CD4-positive, alpha-beta T cell treated with Interferon gamma for 1 hour (primary cell): ENCODE data around the gene CDH10.

ENCODE experiments used
- DNase-seq: peaks from one replicate; pipeline ENCODE4 v3.0.0-alpha.2; 2020

The CDH10 gene

DNA sequence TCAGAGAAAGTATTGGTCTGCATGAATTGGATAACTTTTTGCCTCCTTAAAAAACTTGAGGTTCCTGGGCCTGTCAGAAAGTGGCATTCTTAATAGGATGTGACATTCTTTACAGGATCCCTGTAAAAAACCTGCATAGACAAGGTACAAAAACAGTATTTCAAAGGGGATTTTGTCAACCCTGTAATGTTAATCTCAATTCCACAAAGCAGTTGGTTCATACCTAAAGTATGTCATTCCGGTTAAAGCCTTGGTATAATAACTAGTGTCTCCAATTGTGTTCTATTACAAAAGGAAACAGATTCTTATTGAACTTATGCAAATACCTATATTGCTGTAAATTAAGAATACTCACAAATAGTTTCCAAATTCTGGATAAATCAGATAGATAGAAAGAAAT lies 169.7 kb downstream of the CDH10 start:
- no peak for DNase-seq

DNA sequence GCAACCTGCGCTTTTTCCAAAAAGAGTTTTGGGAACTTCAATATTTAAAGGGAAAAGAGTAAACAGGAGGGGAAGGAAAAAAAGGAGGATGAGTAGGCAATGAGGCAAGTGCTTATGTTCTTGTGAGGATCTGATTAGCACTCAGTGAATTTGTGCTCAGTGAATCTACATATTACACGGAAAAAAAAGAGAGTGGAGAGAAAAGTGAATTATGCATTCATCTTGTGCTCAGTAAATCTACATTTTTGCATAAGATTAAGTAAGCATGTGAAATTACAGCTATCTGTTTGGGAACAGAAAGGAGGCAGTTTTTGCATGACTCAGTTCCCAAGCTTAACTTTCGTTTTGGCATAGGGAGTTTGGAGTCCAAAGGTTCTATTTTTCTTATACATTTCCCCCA lies 170.1 kb downstream of the CDH10 start:
- DNase-seq, result no peak

DNA sequence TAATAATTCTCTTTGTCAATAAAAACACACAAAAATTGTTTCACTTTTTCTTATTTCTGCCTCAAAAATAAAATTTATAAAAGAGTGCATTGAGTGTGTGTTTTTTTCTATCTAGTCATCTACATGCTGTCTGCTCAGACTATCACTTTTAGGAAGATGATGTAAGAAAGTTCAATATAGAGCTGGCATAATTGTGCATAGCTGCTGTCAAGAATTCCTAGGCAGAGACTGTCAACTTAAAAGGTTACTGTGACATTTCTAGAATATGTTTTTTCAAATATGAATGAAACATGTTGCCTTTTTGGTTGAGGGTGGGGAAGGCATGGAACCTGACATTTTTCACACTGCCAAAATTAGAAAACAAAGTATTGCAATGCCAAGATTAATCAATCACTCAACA lies 172.3 kb downstream of the CDH10 start:
- DNase-seq, result no peak

DNA sequence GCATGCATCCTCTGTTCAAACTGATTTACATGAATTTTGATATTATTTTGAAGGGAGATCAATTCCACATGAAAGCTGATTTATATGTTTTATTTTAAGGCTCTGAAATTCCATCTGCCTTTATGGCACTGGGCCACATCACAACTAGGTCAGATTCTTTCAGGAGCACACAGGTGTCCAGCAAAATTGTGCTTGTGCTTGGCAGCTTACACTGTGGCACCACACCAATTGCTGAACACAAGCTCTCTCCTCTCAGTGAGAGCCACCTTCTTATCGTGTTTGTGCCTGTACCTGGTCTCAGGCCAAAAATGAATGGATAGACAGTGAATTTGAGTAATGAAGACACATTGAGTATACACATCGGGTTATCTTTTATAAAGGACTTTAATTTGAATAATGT lies 200.4 kb downstream of the CDH10 start:
- no peak for DNase-seq

DNA sequence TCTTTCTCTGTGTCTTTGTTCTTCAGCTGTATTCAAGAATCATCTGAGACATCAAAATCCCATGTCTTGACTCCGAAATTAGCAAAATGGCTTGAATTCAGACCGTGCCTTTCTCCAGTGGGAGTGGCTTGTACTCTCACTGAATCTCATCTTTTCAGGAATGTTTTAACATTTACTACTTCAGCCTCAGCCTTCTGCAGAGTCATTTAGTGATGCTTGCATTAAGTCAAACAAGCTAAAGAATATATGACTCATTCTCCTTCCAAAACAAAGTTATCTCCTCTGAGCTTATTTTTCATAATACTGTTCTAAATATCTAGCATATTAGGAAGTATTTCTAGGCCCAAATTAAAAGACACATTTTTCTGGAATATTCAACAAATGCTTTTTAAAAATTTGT lies 205.3 kb downstream of the CDH10 start:
- DNase-seq, result no peak
